HUES6 (cell line): ENCODE data around the gene TARBP2.

ENCODE experiments used
- H3K27ac ChIP-seq: 2 replicates; pipeline ENCODE4 v1.7.0; 2013; ENCODE audit warnings: low read depth, mild to moderate bottlenecking, low read length, inconsistent platforms
- H3K27me3 ChIP-seq: 2 replicates; pipeline ENCODE4 v1.6.1; 2013; ENCODE audit warnings: low read length; ENCODE audit not compliant: control insufficient read depth, insufficient read depth
- H3K36me3 ChIP-seq: 2 replicates; pipeline ENCODE4 v1.6.1; 2013; ENCODE audit warnings: low read length; ENCODE audit not compliant: control insufficient read depth, insufficient read depth
- H3K4me1 ChIP-seq: 2 replicates; pipeline ENCODE4 v1.6.1; 2013; ENCODE audit warnings: low read length; ENCODE audit not compliant: control insufficient read depth, insufficient read depth
- H3K4me3 ChIP-seq: 2 replicates; pipeline ENCODE4 v1.5.1; 2013; ENCODE audit warnings: low read depth, low read length
- H3K9ac ChIP-seq: one replicate; pipeline ENCODE4 v1.6.1; 2013; ENCODE audit warnings: mild to moderate bottlenecking, low read length
- H3K9me3 ChIP-seq: 2 replicates; pipeline ENCODE4 v1.6.1; 2013; ENCODE audit warnings: low read depth, low read length; ENCODE audit not compliant: control insufficient read depth, insufficient read depth

TARBP2 gene

GRCh38 chr12:53498235-53498630 is 2.9 kb upstream of the TARBP2 start:
- Histone ChIP-seq H3K9ac (peak overlapping the region; percentile 2), H3K36me3 (peaks cover 4% of the 10 kb centered on the region; the same call in 1 of the 2 replicates), H3K4me3 (peak overlapping the region; percentile 76), H3K27me3 (no peaks in the 10 kb centered on the region), H3K9me3 (no peaks in the 10 kb centered on the region), H3K4me1 (peaks cover 48% of the 10 kb centered on the region), H3K27ac (no peak overlapping the region)

GRCh38 chr12:53499266-53500141 is 1.6 kb upstream of the TARBP2 start, which contains the start of gene MAP3K12:
MAP3K12 (minus strand) TSS chr12:53499458; CDS start chr12:53487391, 12,067 bp downstream.
- Histone ChIP-seq H3K36me3 (peaks cover 17% of the 10 kb centered on the region), H3K27me3 (no peaks in the 10 kb centered on the region), H3K27ac (no peak within 1 kb of the TSS), H3K9me3 (no peaks in the 10 kb centered on the region), H3K9ac (peak within 1 kb of the TSS; percentile 64), H3K4me1 (peaks cover 35% of the 10 kb centered on the region), H3K4me3 (peak within 1 kb of the TSS; percentile 76)

- H3K4me3 ChIP-seq: peak overlapping the region; percentile 76
- H3K9ac ChIP-seq: peak overlapping the region; percentile 63
- H3K27ac ChIP-seq: no peak overlapping the region
- peaks cover 23% of the 10 kb centered on the region for H3K36me3 ChIP-seq
- no peaks in the 10 kb centered on the region for H3K27me3 ChIP-seq
- H3K4me1 ChIP-seq: peaks cover 34% of the 10 kb centered on the region
- H3K9me3 ChIP-seq: no peaks in the 10 kb centered on the region
These were observed 824 bp upstream of the TARBP2 start for GRCh38 chr12:53500142-53500775.

DNA sequence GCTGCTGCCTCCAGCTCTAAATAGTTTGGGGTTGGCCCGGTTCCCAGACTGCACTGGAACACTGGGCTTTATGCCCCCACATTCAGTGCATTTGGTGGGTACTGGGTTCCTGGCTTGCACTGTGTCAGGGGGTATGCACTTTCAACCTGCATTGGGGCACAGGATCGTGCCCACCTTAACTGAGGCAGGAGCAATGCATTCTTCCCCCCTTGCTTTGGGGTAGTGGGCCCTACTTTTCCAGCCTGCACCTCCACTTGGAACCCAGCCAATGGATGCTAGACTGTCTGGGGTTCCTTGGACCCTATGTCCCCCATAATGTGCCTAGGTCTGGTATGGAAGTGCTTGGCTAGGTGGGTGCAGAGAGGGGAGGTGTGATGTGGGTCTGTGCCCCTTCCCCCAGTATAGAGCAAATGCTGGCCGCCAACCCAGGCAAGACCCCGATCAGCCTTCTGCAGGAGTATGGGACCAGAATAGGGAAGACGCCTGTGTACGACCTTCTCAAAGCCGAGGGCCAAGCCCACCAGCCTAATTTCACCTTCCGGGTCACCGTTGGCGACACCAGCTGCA is 615 bp downstream of the TARBP2 start:
- Histone ChIP-seq H3K27me3 (no peaks in the 10 kb centered on the region), H3K27ac (peak overlapping the region; percentile 93), H3K4me1 (peaks cover 24% of the 10 kb centered on the region), H3K4me3 (peak overlapping the region; percentile 76), H3K9ac (peak overlapping the region; percentile 96), H3K36me3 (peaks cover 38% of the 10 kb centered on the region), H3K9me3 (no peaks in the 10 kb centered on the region)

DNA sequence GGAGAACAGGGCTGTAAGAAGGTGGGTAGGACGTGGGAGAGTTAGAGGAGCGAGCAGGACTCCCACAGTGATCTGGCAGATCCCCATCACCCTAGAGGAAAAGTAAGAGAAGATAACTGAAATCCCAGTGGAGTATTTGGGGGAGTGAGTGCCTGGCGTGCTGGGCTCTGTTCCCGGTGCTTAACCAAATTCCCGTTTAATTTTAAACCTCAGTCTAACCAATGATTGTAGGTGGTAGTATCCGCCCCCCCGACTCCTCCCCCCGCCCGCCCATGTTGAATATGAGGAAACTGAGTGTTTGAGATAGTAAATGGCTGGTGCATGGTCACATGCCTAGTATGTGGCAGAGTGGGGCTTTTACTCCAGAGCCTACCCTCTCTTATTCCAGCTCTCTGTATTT is 1.2 kb downstream of the TARBP2 start:
- Histone ChIP-seq H3K27me3 (no peaks in the 10 kb centered on the region), H3K4me3 (peak overlapping the region; percentile 76), H3K4me1 (peaks cover 23% of the 10 kb centered on the region), H3K9ac (peak overlapping the region; percentile 96), H3K27ac (no peak overlapping the region), H3K9me3 (no peaks in the 10 kb centered on the region), H3K36me3 (peaks cover 44% of the 10 kb centered on the region)

GRCh38 chr12:53502983-53503728 is 2.1 kb downstream of the TARBP2 start:
- Histone ChIP-seq H3K27ac (no peak overlapping the region), H3K4me3 (no peak overlapping the region), H3K9ac (no peak overlapping the region)

GRCh38 chr12:53504004-53504920 is 3.2 kb downstream of the TARBP2 start:
- Histone ChIP-seq H3K9me3 (no peaks in the 10 kb centered on the region), H3K4me3 (no peak overlapping the region), H3K36me3 (peaks cover 44% of the 10 kb centered on the region), H3K27me3 (no peaks in the 10 kb centered on the region), H3K27ac (no peak overlapping the region), H3K9ac (no peak overlapping the region), H3K4me1 (peaks cover 16% of the 10 kb centered on the region)

More at GRCh38 chr12:53502983-53503728, 2.1 kb downstream of the TARBP2 start:
- Histone ChIP-seq H3K36me3 (peaks cover 44% of the 10 kb centered on the region), H3K4me1 (peaks cover 21% of the 10 kb centered on the region), H3K9me3 (no peaks in the 10 kb centered on the region), H3K27me3 (no peaks in the 10 kb centered on the region)

DNA sequence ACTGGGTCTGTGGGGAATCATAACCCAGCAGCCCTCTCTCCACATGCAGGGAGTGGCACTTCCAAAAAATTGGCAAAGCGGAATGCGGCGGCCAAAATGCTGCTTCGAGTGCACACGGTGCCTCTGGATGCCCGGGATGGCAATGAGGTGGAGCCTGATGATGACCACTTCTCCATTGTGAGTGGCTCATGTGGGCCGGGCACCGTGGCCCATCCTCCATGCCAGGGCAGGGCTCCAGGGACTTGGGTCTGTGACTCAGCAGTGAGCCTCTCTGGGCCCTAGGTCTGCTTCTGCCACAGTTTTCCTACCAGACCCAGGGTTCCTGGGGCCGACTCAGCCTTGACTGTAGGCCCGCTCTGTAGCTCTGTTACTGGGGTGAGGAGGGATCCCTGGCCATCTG is 4.0 kb downstream of the TARBP2 start:
- Histone ChIP-seq H3K4me1 (peaks cover 12% of the 10 kb centered on the region), H3K27ac (no peak overlapping the region), H3K9ac (no peak overlapping the region)

DNA sequence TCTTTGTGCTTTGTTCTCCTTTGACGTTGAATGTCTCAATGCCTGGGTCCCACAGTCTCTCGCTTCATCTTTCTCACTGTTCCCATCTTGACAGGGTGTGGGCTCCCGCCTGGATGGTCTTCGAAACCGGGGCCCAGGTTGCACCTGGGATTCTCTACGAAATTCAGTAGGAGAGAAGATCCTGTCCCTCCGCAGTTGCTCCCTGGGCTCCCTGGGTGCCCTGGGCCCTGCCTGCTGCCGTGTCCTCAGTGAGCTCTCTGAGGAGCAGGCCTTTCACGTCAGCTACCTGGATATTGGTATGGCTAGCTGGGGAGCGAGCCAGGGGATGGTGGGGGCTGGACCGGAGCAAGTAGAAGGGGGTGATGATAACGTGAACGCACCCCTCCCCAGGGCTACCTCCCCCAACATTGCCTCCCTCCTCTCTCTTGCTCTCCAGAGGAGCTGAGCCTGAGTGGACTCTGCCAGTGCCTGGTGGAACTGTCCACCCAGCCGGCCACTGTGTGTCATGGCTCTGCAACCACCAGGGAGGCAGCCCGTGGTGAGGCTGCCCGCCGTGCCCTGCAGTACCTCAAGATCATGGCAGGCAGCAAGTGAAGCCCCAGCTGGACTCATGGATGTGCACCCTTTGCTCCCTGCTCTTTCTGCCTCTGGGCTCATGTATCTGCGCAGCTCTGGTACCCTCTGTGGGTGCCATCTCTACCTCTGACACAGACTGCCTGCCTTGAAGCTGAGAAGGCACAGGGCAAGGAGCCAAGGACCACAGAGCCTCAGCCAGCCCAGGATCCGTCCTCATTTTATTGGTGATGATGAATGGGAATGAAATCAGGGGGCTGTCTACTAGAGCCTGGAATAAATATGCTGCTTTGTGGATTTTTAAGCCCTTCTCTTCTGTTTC is 4.7 kb downstream of the TARBP2 start:
- no peak overlapping the region for H3K9ac ChIP-seq

More for the DNA sequence above, 4.0 kb downstream of the TARBP2 start:
- no peaks in the 10 kb centered on the region for H3K27me3 ChIP-seq
- H3K4me3 ChIP-seq: no peak overlapping the region
- H3K36me3 ChIP-seq: peaks cover 44% of the 10 kb centered on the region
- no peaks in the 10 kb centered on the region for H3K9me3 ChIP-seq

More for the DNA sequence above, 4.7 kb downstream of the TARBP2 start:
- Histone ChIP-seq H3K4me3 (no peak overlapping the region), H3K36me3 (peaks cover 44% of the 10 kb centered on the region), H3K9me3 (no peaks in the 10 kb centered on the region), H3K27me3 (no peaks in the 10 kb centered on the region), H3K4me1 (peaks cover 9% of the 10 kb centered on the region), H3K27ac (no peak overlapping the region)
